H1 (cell line): ENCODE results near the gene CACNA1B. TPM values are rescaled to one million over a fixed set of nuclear protein-coding genes. Genes with fewer than 3 reads are reported as not detected.

ENCODE experiments used
- HDAC2 ChIP-seq, 2 experiments: fragments of 300-600 bp in 1 of 2; sonication (generic) in 1 of 2; IDR thresholded peaks; 2 replicates each; pipeline ENCODE4 v1.6.1; 2011 to 2012; ENCODE audit warnings: low read depth in 2 of 2, low read length in 2 of 2, mild to moderate bottlenecking in 2 of 2, moderate library complexity in 2 of 2, borderline replicate concordance in 1 of 2, inconsistent platforms in 1 of 2
- TAF7 ChIP-seq: optimal IDR thresholded peaks from 2 replicates; pipeline ENCODE3; 2011; ENCODE audit warnings: low read depth, mild to moderate bottlenecking, inconsistent platforms, low read length, moderate library complexity, borderline replicate concordance
- TBP ChIP-seq: IDR thresholded peaks from 2 replicates; pipeline ENCODE4 v1.6.1; 2011; ENCODE audit warnings: low read depth, low read length, improper control_type of control experiment
- YY1 ChIP-seq: IDR thresholded peaks from 2 replicates; pipeline ENCODE4 v1.6.1; 2011; ENCODE audit warnings: low read depth, mild to moderate bottlenecking, low read length
- polyA plus RNA-seq, 7 experiments: library from polyadenylated mRNA; depleted of rRNA in 3 of 7; stranded (reverse) in 5 of 7; unstranded in 2 of 7; fragments of >200 nt in 5 of 7; fragments of 200-250 nt in 2 of 7; gene quantifications; 1 replicate in 5 of 7; 2 replicates in 1 of 7; 4 replicates in 1 of 7; pipeline versions ENCODE4 v1.2.1 to v1.2.3, GENCODE V29; 2011 to 2013; ENCODE audit warnings: missing spikeins in 2 of 7, mixed read lengths in 2 of 7
- total RNA-seq: library from RNA; stranded (reverse); fragmentation: NEBNext Ultra II Directional; extraction: Animal tissue kit (Norgen Biotek cat#: 25700); gene quantifications from 2 replicates; pipeline ENCODE4 v1.2.1, GENCODE V29; 2021

The CACNA1B gene
- total and polyA plus RNA-seq, 2 of the 8 experiments (the other 6 are each of a cell fraction or from before 2014, with no cell fraction given), result 1.5 to 5.7 TPM

DNA sequence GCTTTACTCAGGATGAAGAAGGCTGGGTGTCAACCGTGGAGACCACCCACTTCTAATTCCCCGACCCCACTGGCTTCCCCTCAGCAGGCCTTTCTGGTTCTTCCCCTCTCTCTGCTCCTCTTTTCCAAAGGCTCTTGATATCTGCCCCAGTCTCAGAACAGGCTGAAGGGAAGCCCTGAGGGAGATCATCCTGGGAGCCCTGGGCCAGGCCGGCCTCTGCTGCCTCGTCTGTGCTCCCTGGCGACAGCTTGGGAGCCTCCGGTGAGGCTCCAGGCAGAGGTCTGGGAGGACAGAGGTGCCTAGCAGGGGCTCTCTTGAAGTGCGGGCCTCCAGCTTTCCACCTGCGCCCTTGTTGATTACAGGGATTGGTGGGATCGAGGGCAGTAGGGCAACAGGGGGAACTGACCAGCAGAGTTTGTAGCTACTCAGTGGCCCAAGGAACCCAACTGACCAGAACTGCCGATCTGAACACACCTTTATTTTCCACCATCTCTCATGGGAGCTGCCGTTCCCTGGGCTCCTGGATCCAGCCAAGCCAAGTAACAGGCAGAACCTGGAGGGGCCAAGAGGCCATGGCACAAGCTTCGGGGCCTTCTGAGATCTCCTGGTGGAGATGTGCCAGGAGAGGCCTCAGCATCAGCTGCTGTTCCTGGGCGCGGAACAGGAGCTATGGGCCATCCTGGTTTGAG is 198.5 kb downstream of the CACNA1B start (continued):
- TF ChIP-seq TAF7 (no peak), YY1 (no peak), TBP (no peak), HDAC2 (IDR thresholded peaks at IDR 0.05; ENCODE audit: borderline replicate concordance in 1 of 2, low read depth in 2 of 2, low read length in 2 of 2) (no peak)
